ENCODE data around the gene STOX1.
"Not testable (repeated sequence)": the region's sequence is repeated elsewhere in the genome, so short reads cannot be mapped to it uniquely, and the experiment has no call there.

Gene STOX1

DNA sequence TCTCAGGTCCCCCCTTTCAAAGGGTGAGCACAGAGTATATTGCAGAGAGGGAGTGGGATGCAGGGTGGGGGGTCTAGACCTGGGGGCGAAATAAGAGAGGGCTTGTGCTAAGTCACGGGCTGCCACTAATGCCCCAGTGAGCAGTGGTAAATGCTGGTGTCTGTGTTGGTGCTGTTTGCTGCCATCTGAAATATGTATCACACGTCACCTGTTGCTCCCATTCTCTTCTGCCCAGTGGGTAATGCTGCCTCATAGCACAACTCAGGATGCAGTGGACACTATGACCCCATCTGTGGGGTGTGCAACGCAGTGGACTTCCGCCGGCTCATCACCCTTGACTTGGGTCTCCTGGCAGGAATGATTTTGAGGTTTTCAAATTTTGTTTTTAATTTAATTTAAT lies 2.6 kb downstream of the STOX1 start:
- DNase-seq (ENCODE audit: low read depth): no peak

DNA sequence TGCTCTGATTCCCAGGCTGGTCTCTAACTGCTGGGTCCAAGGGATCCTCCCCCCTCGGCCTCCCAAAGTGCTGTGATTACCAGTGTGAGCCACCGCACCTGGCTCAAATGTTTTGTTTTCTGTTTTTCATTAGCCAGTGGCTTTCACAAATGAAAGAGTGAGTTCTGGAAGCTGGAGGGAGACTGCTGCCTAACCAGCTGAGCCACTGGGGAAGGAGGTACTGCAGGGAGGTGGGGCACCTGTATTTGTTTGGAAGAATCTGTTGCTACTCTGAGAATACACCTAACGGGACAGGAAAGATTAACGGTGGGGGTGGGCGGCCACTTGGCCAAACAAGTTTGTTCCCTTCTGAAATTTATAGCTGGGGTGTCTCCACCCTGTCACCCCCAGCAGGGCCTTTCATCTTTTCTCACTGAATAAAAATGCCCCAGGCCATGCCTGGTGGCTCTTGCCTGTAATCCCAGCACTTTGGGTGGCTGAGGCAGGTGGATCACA lies 4.7 kb downstream of the STOX1 start:
- no peak for DNase-seq (ENCODE audit: low read depth)

DNA sequence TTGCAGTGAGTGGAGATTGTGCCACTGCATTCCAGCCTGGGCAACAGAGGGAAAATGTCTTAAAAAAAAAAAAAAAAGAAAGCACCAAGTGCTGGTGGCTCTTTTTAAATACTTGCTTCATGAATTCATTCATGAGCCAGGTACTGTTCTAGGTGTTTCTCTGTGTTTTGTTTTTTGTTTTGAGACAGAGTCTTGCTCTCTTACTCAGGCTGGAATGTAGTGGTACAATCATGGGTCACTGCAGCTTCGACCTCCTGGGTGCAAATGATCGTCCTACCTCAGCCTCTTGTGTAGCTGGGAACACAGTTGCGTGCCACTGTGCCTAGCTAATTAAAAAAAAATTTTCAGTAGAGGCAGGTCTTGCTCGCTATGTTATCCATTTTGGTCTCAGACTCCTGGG lies 5.3 kb downstream of the STOX1 start:
- no peak for DNase-seq (ENCODE audit: low read depth)

DNA sequence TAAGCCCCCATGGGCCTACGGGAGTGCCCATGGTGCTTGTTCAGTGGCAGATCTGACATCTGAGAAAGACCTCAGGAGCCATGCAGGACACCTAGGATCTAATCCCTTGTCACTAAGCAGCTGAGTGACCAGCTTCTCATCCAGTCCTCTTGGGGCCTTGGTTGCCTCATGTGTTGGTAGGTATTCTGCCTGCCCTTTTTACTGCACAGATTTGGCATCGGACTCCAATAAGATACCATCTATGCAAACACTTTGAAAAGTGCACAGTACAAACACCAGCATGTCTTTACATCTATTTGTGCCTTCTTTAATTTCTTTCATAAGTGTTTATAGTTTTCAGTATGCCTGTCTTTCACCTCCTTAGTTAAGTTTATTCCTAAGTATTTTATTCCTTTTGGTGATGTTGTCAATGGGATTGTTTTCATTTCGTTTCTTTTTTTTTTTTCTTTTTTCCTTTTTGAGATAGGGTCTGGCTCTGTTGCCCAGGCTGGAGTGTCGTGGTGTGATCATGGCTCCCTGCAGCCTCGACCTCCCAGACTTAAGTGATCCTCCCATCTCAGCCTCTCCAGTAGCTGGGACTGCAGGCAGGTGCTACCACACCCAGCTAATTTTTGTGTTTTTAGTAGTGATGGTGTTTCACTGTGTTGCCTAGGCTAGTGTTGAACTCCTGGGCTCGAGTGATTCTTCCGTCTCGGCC lies 10.4 kb downstream of the STOX1 start:
- DNase-seq (ENCODE audit: low read depth): no peak

DNA sequence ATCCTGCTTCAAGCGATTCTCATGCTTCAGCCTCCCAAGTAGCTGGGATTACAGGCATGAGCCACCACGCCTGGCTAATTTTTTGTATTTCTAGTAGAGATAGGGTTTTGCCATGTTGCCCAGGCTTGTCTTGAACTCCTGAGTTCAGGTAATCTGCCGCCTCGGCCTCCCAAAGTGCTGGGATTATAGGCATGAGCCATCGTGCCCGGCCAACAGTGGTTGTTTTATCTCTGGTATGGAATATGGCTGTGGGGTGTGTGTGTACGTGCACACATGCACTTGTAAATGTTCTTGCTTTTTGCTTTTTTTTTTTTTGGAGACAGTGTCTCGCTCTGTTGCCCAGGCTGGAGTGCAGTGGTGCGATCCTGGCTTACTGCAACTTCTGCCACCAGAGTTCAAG lies 13.3 kb downstream of the STOX1 start:
- not testable (repeated sequence) for DNase-seq (ENCODE audit: low read depth)

DNA sequence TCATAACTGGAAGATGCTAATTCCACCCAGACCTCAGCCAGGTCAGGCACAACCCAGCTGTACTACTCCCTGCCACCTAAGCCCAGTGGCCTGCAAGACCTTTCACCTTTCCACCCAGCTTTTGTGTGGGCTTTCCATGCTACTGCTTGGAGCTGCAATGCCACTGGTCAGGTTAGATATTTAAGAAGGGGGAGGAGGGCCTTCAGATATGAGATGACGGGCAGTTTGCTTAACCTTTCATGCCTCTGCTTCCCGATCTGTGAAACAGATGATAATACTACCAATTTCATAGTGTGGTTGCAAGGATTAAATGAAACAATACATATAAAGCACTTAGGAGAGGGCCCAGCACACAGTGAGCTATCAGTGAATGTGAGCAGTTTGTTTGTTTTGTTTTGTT lies 20.9 kb downstream of the STOX1 start:
- DNase-seq (ENCODE audit: low read depth): no peak

DNA sequence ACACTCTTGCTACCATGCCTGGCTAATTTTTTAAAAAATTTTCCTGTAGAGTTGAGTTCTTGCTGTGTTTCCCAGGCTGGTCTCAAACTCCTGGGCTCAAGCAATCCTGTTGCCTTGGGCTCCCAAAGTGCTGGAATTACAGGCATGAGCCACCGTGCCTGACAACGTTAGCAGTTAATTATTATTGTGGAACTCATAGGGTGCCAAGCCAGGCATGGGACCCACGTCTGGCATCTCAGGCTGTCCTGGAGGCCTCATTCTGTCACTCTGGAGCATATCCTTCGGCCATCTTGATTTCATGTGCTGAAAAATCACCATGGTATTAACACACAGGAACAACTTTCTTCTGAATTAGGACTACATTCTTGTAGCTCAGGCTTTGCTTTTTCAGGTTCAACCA lies 21.5 kb downstream of the STOX1 start:
- no peak for DNase-seq (ENCODE audit: low read depth)

DNA sequence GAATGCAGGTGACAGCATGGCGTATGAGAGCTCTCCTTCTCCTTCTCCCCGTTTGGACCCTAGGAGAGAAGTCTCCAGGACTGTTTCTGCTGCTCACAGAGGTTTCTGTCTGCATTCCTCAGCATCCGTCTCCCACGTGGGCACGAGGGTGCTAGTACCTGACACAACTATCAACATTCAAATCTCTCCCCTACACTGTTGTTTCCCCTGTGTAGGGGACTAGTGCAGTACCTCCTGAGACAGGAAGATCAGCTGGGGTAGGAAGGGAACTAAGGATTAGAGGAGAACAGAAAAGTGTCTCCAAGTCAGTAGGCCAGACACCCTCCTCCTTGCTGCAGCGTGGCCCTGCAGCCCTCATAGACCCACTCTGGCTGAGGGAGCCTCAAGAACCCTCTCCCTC lies 29.0 kb downstream of the STOX1 start:
- no peak for DNase-seq (ENCODE audit: low read depth)

DNA sequence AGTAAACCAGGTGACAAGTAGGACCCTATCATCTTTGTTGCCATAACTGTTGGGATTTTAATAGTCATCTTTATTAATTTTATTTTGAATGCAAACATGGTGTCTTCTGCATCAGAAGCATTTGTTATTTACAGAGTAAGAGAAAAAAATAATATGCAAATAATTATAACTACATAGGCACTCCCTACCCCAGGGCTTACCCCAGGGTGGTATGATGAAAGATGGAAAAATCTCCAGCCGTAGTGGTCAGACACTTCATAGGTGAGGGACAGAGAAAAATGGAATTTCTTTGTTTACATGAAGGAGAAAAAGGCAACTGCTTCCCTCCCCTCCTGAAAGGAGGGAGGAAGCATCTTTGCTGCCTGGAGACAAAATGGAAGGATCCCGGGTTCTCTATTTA lies 29.7 kb downstream of the STOX1 start:
- DNase-seq (ENCODE audit: low read depth): no peak

DNA sequence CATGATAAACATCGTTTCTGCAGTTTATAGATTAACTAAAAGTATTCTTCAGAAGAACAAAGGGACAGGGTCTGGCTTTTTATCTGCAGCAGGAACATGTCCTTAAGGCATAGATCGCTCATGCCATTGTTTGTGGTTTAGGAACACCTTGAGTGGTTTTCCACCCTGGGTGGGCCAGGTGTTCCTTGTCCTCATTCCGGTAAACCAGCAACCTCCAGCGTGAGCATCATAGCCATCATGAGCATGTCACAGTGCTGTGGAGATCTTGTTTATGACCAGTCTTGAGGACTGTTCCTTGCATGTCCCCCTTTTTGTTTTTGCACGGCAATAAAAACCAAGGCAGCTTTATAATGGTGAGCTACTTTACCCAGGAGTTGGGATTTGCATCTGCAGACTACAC lies 33.9 kb downstream of the STOX1 start:
- DNase-seq (ENCODE audit: low read depth): no peak

DNA sequence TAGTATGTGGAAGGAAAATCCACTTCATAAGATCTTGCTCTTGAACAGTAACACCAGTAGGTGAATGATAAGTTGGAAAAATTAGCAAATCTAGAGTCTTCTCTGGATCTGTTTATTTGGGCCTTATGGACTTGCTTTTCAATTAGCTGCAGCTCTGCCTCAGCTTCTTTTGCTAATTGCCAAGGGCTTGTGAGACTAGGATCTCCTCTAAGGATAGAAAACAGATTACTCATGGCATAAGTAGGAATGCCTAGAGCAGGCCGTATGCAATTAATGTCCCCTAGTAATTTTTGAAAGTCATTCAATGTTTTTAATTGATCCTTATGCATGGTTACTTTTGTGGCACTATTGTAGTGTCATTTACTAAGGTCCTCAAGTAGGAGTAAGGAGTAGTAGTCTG lies 37.3 kb downstream of the STOX1 start:
- DNase-seq (ENCODE audit: low read depth): no peak

DNA sequence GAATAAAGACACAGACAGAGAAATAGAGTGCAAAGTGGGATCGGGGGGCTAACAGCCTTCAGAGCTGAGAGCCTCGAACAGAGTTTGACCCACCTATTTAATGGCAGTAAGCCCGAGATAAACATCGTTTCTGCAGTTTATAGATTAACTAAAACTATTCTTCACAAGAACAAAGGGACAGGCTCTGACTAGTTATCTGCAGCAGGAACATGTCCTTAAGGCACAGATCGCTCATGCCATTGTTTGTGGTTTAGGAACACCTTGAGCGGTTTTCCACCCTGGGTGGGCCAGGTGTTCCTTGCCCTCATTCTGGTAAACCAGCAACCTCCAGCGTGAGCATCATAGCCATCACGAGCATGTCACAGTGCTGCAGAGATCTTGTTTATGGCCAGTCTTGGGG lies 40.8 kb downstream of the STOX1 start:
- DNase-seq (ENCODE audit: low read depth): not testable (repeated sequence)

DNA sequence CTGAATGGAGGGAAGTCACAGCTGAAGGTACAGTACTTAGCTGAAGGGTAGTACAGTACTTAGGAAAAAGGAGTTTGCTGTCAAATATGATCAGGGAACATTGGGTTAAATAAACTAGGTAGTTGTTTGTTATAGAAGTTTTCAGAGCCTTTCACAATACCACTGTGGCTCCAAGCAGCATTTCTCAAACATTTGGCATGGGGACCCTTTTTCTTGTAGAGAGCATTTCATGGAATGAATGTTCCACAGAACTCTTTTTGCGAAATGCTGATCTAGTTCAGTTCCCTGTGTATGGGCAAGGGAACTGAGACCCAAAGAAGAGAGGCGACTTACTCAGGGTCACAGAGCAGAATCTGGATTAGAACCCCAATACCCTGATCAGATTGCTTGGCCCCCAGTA lies 42.3 kb downstream of the STOX1 start:
- no peak for DNase-seq (ENCODE audit: low read depth)

DNA sequence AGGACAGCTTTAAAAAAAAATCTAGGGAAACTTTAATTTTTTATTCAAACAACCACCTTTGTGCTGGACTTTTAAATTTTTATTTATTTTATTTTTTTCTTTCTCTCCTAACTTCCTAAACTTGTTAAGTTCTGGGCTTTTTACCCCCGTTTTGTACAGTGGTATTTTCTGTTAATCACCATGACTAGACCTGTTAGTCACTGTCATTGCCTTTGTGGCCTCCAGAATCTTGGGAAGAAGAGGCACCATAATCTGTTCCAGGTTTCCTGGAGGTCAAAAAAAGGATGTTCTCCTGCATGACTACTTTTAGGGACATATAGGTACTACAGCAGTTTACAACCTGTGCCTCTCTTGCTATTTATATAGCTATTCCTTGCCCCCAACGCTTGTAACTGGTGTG lies 42.7 kb downstream of the STOX1 start:
- DNase-seq (ENCODE audit: low read depth): no peak

DNA sequence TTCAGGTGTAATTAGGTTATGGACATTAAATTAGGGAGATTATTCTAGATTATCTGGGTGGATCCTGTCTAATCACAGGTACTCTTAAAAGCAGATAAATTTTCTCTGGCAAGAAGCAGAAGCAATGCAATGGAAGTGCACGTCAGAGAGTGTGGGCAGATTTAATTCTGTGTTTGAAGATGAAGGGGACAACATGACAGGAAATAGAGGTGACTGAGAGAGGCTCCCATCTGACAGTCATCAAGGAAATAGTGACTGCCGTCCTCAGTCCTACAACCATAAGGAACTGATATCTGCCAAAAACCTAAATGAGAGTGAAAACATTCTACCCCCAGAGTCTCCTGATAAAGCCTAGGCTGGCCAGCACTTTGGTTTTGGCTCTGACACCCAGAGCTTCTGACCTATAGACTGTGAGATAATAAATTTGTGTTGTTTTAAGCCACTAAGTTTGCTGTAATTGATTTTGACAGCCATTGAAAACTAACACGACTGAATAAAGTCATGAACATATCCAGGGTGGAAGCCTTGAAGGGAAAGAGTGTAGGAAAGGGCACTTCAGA lies 43.3 kb downstream of the STOX1 start:
- DNase-seq (ENCODE audit: low read depth): no peak

DNA sequence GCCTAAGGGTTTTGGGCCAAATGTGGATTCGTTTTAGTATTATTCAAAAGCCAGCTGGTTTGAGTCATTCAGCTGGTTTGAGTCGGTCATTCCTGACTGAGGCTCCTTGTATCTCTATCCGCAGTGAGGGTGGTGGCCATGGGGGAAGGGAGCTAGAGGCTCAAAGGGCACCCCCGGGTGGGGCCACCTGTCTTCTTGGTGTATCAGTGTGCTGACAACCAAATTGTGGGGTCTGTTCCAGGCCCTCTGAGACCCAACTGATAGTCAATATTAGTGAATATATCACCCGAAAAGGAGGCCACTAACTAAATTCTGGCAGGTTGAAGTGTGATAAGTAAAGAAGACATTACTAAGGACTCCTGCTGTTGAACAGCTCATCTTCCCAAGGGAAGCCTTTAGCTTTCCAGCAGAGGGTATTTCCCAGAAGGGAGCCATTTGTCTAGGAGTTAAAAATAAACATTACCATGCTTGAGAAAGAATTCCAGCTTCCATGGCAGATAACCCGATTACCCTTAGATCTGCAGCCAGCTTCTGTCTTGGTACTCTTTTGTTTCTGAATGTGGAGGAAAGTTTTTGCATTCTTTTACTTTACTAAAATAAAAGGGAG lies 43.9 kb downstream of the STOX1 start:
- DNase-seq (ENCODE audit: low read depth): no peak

DNA sequence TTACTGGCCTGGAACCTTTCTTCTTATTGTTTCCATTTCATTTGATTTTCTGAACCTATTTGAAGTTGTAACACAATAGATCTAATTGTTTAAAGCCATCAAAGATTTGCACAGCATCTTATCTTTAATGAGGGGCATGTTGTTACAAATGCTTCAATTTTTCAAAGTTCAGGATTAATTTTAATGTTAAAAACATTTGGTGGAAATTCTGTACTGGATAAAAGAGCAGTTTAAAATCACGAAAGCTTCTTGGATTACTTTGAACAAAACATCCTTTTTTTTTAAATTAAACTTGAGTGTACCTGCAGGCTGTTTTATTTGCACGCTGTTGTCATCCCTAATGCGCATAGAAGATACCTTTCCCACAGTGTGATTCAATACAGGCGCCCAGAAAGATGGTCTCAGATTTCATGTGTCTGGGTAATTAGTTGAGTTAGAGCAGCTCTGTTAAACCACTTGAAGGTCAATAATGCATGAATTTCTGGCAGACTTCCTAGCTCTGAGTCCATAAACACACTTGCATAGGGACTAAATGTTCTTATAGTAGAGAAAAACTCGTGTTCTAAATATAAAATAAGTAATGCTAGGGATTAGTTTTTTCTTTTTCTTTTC lies 44.5 kb downstream of the STOX1 start:
- no peak for DNase-seq (ENCODE audit: low read depth)

DNA sequence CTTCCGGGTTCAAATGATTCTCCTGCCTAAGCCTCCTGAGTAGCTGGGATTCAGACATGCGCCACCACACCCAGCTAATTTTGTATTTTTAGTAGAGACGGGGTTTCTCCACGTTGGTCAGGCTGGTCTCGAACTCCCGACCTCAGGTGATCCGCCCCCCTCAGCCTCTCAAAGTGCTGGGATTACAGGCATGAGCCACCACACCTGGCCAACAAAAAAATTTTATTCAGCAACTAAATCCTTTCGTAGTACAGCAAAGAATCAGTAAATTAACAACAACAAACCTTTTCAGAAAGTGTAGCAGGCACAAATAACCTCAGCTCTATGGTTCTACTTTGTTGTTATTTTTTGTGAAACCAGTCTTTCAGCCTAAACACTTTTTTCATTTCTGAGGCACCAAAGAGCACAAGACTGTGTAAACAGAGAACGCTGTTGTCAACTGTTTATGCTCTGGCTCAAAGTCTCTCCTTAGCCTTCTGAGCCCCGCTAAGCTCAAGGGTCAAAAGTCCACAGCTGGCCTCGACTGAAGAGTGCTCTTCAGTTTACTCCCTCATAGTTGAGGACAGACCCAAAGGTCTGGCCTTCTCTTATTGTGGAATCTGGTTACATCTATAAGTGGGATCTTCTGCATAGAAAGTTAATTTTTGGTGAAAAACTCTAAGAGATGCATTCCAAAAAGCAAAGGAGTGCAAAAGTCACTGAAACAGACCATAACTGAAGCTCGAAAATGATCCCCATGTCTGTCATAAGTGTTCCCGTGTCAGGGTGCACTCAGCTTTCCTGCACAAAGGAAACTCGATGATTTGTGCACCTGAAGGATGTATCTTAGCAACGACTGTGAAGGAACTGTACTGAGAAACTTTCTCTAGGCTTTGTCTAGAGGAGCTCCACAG lies 49.2 kb downstream of the STOX1 start:
- no peak for DNase-seq (ENCODE audit: low read depth)

DNA sequence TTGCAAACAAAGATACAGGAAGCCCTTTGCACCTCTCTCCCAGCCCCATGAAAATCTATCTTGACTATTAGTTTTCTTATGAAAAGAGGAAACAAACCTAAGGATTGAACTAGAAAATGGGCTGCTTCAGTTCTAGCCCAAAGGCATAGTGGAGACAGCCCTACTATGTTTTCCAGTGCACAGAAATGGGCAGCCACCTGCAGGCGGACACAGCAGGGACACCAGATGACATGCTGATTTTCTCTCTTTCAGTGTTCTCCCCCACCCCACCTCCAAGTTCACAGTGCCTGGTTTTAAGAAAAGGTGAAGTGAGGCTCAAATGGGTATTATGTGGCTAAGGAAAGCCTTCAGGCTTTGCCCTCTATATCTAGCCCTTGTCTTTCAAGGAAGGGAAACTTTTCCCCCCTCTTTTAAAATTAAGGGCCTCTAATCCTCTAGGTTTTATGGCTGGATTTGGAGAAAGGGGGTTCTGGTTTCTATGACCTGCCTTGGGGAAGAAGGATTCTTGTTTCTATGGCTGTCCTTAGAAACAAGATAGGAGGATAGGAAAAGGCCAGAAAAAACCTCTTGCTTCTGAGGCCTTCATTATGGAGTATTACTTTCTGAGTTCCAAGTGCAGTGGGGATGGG lies 50.3 kb downstream of the STOX1 start:
- DNase-seq (ENCODE audit: low read depth): no peak

DNA sequence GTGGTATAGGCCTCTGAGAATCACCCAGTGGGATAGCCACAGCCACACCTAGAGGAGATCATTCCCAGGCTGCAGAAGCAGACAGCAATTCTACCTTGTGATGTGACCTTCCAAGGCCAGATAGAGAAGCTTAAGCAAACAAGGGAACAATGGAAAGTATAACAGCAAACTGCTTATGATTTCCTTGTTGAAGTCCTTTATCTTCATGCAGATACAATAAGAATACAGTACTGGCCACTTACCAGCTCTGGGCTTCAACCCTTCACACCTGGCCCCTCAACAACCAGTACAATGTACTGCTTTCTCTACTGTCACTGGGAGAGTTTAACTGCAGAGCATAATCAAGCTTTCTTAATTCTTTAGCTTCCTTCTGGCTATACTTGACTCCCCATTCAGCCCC lies 51.2 kb downstream of the STOX1 start:
- DNase-seq (ENCODE audit: low read depth): no peak

DNA sequence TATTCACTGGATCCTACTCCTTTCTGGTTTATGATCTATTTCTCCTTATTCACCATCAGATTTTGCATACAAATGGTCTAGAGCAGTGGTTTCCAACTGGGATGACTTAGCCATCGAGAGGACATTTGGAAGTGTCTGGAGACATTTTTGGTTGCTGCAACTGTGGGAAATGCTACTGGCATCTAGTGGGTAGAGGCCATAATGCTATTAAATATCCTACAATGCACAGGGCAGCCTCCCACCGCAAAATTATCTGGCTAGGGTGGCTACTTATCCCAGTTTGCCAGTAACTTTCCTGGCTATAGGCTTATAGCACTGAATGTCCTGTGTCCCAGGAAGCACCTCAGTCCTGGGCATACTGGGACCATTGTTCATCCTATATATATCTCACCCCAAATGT lies 52.3 kb downstream of the STOX1 start:
- DNase-seq (ENCODE audit: low read depth): no peak

DNA sequence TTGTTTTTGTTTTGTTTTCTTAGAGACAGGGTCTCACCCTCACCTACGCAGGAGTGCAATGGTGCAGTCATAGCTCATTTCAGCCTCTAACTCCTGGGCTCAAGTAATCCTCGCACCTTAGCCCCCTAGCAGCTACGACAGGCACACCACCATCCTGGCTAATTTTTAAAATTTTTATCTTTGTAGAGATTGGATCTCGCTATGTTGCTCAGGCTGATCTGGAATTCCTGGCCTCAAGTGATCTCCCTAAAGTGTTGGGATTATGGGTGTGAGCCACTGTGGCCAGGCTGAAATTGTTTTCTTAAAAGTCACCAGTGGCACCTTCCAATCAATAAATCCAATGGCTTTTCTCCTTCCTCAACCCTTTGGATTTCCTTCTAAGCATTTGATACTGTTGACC lies 52.9 kb downstream of the STOX1 start:
- no peak for DNase-seq (ENCODE audit: low read depth)

All from stimulated activated CD8-positive, alpha-beta memory T cell treated with anti-CD3 and anti-CD28 coated beads, Interleukin-15, amount 100 ng/mL, for 1 hour (primary cell).